ENCODE data around the gene NEK1.

DNA sequence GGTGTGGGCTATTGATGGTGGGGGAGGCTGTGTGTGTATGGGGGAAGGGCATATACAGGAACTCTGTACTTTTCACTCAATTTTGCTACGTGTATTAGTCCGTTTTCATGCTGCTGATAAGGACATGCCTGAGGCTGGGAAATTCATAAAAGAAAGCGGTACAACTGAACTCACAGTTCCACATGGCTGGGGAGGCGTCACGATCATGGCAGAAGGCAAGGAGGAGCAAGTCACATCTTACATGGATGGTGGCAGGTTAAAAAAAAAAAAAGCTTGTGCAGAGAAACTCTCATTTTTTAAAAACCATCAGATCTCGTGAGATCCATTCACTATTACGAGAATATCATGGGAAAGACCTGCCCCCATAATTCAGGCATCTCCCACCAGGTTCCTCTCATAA lies 152.3 kb downstream of the NEK1 start:
- TF ChIP-seq, protein P1, sequence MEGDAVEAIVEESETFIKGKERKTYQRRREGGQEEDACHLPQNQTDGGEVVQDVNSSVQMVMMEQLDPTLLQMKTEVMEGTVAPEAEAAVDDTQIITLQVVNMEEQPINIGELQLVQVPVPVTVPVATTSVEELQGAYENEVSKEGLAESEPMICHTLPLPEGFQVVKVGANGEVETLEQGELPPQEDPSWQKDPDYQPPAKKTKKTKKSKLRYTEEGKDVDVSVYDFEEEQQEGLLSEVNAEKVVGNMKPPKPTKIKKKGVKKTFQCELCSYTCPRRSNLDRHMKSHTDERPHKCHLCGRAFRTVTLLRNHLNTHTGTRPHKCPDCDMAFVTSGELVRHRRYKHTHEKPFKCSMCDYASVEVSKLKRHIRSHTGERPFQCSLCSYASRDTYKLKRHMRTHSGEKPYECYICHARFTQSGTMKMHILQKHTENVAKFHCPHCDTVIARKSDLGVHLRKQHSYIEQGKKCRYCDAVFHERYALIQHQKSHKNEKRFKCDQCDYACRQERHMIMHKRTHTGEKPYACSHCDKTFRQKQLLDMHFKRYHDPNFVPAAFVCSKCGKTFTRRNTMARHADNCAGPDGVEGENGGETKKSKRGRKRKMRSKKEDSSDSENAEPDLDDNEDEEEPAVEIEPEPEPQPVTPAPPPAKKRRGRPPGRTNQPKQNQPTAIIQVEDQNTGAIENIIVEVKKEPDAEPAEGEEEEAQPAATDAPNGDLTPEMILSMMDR (IDR thresholded peaks at IDR 0.05): no peak
- no peak for TF ChIP-seq ZFX (IDR thresholded peaks at IDR 0.05; ENCODE audit: borderline replicate concordance)
